Posterior cingulate gyrus (tissue), 11 donors: Measurements from ENCODE around the gene IQSEC2.

Experiments
- DNase-seq, 10 donors: peaks; one replicate each; pipeline versions ENCODE4 v3.0.0 to v3.0.0-alpha.2; 2020 to 2021; ENCODE audit warnings: mixed read lengths in 3 of 10
- intact Hi-C: fragments of 100-400 bp; cut with DNase I; formaldehyde crosslinking; loops from one replicate; pipeline ENCODE4 v1.15.1; 2023

IQSEC2 gene

DNA sequence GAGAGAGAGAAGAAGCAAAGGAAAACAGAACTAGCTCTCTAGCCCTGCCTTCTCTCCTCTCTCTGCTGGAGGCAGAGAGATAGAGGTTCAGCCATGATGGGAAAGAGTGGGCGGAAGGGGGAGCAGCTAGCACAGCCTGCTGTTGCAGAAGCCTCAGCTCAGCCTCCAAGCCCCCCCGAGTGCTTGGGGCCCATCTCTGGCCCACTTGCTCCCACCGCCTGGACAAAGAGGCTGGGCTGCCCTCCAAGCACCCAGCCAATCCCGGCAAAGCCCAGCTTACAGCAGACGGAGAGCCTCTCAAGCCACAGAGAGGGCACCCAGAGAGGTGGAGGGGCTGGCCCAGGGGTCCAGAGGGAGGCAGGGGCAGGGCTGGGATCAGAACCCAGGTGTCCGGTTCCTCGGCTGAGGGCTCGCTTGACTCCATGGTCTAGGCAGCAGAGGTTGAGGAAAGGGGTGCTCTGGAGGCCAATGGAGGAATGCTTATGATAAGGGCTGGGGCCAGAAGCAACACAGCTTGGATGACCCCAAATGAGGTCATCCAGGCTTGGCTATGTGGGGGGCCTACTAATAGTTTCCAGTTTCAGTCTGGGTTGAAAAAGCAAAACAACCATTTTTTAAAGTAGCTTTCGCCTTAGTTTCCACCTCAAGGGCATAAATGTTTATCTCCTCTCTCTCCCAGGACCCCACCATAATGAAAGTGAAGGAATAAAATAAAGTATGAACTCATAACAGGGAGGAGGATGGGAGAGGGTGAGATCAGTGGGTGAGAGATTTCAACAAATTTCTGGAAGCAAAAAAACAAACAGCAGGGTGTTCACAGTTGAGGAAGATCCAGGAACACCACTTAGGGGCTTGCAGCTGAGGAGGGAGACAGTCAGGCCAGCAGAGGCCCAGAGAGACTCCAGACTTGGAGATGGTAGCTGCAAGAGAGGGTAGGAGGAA, 24.9 kb upstream of the IQSEC2 start:
- intact Hi-C loops: no loop called here
- DNase-seq: peak in 2 of 10 donors; percentile 55 to 64

GRCh38 chrX:53305219-53305995, 24.0 kb upstream of the IQSEC2 start:
- intact Hi-C loops: no loop called here
- DNase-seq: peak in 1 of 10 donors; percentile 13

DNA sequence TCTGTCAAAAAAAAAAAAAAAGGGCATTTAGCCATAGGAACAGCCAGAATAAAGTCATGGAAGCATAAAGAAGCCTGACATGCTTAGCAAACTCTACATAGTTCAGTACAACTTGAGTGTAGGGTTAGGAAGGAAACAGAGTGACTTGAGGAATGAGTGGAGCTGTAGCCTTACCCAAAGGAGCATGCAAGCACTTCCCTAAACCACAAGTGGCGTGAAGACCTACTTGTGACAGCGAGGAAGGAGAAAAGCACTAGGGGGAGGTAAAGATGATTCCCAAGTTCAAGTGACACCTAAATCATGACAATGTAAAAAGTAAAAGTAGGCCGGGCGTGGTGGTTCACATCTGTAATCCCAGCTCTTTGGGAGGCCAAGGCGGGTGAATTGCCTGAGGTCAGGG, 21.8 kb upstream of the IQSEC2 start:
- intact Hi-C loops: no loop called here
- DNase-seq: peak in 1 of 10 donors; percentile 4

DNA sequence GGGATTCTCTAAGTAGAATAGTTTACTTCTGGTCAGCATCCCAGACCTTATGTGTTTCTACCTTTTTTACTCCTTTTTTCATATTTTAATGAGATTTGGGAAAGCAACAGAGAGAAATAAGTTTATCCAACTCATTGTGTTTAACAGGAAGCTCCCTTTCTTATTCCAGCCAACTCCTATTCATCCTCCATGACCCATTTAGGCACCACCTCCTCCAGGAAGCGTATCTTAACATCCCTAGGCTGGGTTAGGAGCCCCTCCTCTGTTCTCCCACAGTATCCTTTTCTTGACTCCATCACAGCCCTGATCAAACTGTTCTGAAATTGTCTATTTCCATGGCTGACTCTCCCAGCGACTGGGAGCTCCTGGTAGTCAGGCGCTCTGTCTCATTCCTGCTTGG, 18.8 kb upstream of the IQSEC2 start:
- intact Hi-C loops: no loop called here

DNA sequence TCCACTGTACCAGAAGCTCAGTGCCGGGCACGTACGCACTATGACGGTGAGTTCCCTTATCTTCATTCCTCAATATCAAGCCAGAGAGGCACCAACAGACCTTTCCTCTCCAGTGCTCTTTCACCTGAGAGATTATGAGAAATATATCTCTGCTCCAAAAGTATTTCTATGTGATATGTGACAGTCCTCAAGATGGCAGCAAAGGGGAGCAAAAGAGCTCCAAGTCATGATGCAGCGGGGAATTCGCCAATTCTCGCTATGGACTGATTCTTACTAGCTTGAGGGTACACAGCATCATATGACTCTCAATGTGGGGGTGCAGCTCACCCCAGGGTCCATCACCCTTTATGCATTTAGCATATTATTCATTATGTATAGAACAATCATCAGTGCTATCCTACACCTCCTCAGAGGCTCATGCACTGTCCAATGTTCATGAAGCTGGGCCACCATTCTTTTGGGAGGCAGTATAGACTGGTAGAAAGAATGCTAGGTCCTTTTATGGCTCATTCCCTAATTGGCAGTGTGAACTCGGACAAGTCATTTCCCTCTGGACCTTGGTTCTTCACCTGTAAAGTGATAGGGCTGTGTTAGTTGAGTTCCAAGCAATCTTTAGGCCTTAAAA, 12.8 kb upstream of the IQSEC2 start:
- intact Hi-C loops: no loop called here
- DNase-seq: no peak

More for the DNA sequence above, 18.8 kb upstream of the IQSEC2 start:
- no peak for DNase-seq

DNA sequence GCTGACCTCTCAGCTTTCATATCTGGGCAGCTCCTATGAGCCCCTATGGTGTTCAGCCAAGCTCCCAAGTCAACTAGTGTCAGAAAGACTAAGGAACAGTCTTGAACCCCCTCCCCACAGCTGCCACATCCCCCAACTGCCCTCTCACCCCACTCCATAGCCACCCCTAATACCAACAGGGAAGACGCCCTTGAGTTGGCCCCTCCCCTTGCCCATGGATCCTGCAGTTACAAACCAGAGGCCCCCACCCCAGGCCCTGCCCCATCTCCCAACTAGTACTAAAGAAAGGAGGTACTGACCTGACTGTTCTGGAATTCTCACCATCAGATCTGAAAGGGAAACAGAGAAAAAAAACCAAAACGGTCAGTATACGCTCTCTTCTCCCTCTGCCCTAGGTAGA, 10.2 kb upstream of the IQSEC2 start:
- no peak for DNase-seq
- intact Hi-C loops: no loop called here

- DNase-seq: peak in 1 of 10 donors; percentile 50
- intact Hi-C loops: no loop called here
These were observed 9.2 kb upstream of the IQSEC2 start for GRCh38 chrX:53290441-53291041.

DNA sequence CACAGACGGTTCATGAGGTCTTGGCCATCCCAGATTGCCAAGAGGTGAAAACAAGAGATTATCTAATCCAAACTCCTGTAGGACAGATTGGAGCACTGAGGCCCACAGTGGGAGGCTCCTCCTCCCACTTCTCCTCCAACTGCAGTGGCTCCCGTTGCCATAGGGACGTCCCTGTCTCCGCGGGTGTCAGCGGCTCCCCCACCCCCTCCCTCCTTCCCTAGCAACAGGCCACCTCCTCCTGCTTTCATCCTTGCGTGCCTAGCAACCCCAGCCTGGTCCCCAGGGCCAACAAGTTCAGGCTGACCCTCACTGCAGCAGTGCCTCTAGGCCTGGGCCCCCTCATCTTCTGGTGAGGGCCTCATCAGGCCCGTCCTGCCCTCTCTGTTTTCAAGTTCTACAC, 6.8 kb upstream of the IQSEC2 start:
- DNase-seq: peak; percentile 38 to 90 (median 58)
- intact Hi-C loops: no loop called here

DNA sequence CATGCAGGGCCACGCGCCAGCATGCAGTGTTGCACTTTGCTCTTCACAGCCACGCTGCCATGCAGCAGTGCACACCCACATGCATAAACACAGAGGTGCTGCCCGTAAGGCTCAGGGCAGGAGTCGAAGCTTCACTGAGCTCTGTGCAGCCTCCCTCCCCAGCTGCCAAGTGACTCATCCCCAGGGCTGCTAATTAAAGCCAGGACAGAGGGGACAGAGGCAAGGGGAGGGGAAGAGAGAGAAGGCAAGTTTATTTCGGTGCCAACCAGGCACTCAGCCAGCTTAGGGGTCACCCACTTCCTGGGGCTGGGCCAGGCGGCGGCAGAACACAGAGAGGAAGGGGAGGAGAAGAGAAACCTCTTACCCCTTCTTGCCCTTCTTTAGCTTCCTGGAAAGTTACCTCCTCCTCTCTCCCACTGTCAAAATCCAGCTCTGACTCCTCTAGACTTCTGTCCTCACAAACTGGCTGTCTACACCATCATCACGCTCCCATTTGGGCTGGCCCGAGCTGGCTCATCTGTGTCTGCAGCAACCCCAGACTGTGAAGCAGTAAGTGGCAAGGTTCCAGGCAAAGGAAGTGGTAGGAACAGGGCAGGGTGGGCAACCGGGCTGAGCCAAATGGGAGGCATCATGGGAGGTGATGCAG, 6.2 kb upstream of the IQSEC2 start:
- peak in 9 of 10 donors; percentile 33 to 93 (median 40) for DNase-seq
- intact Hi-C loops: no loop called here

DNA sequence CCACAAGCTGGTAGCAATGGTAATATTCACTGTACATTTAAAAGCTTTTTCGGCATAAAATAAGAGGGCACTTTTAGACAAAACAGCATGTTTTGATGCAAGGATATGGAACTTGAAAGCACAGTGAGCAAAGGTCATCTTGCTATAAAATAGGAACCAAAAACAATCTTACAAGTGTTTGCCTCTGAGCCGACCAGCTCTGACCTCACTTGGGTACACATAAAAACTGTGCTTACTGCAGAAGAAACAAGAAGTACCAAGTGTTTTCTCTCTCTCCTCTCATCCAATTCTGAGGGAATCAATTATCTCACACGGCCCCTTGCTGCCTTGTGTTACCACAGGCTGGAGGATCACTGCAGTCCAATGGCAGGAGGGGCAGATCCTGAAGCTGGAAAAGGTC, 4.8 kb upstream of the IQSEC2 start:
- no peak for DNase-seq
- intact Hi-C loops: no loop called here

GRCh38 chrX:53285591-53285990, 4.2 kb upstream of the IQSEC2 start:
- DNase-seq: no peak
- intact Hi-C loops: no loop called here

DNA sequence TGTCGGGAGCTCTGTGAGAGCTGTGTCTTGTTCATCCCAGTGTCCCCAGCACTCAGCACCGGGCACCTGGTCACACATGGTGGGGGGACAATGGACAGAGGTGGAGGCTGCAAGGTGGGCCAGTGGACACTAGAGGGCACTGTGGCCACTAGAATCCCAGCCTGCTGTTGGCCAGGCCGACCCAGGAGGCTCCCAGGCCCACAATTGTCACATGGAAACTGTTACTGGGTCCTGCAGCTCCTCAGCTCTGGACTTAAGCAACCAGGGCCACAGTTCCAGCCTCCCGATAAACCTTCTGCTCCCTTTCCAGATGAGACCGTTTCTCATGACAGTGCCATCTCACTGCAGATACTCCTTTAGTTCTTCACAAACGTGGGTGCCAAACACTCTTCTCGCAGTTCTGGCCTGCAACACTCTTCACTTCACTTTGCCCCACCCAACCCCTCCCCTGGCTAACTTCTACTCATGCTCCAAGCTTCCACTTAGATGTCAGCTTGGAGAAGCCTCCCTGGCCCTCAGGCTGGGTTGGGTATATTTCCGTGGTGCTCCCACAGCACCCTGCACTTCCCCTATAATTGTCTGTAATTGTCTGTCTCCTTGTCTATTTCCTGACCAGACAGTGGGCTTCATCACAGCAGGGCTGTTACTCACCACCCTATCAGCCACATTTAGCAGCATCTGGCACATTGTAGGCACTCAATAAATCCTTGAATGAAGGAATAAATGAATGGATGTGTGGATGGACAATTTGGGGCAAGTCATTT, 3.5 kb upstream of the IQSEC2 start:
- peak in 9 of 10 donors; percentile 40 to 93 (median 55) for DNase-seq

GRCh38 chrX:53283567-53283966, 2.2 kb upstream of the IQSEC2 start:
- DNase-seq: peak in 1 of 10 donors; percentile 52
- intact Hi-C loops: no loop called here

More for the DNA sequence above, 3.5 kb upstream of the IQSEC2 start:
- intact Hi-C loops: no loop called here

GRCh38 chrX:53283099-53283498, 1.7 kb upstream of the IQSEC2 start:
- DNase-seq: peak in 1 of 10 donors; percentile 20
- intact Hi-C loops: no loop called here

DNA sequence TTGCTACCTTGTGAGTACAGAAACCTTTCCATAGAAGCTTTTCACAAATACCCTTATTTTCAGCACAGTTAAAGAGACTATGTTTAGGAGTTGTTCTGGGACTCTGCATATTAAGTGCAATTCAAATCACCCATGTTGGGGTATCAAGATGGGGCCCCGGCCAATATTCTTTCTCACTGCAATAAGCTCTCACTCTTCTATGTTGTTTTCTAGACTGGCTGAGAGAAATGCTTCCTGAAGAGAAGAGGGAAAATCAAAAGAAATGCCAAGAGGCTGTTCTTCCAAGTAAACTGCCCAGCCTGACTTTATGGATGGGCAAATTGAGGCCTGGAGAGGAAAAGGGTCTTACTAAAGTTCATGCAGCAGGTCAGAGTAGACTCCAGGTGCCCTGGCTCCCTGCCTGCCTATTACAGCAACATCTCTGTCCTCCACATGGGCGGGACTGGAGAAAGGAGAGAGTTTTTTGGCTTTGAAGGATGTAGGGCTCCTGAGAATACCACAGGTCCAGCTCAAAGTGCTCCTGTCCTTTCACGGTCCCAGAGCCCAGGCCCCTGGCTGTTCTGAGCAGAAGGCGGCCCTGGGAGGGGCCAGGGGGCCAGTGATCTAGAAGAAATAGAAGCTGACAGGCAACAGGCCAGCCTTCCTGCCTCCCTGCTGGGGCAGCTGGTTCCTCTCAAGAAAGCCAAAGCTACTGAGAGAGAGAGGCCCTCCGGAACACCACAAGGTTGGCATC, 745 bp upstream of the IQSEC2 start:
- DNase-seq: peak in 1 of 10 donors; percentile 74
- intact Hi-C loops: no loop called here

- intact Hi-C loops: no loop called here
- peak in 1 of 10 donors; percentile 73 for DNase-seq
These were observed 758 bp downstream of the IQSEC2 start for GRCh38 chrX:53280331-53281320.
